Metanephros (tissue), 1 donor: ENCODE results near the gene SCO2. TPM values are rescaled to one million over a fixed set of nuclear protein-coding genes. Genes with fewer than 3 reads are reported as not detected.

Source experiments
- total RNA-seq: library from RNA; depleted of rRNA; stranded (reverse); fragments of >200 nt; gene quantifications from one replicate; pipeline ENCODE4 v1.2.3, GENCODE V29; 2014

Gene SCO2, protein sequence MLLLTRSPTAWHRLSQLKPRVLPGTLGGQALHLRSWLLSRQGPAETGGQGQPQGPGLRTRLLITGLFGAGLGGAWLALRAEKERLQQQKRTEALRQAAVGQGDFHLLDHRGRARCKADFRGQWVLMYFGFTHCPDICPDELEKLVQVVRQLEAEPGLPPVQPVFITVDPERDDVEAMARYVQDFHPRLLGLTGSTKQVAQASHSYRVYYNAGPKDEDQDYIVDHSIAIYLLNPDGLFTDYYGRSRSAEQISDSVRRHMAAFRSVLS
- total RNA-seq, result 0.47 TPM

DNA sequence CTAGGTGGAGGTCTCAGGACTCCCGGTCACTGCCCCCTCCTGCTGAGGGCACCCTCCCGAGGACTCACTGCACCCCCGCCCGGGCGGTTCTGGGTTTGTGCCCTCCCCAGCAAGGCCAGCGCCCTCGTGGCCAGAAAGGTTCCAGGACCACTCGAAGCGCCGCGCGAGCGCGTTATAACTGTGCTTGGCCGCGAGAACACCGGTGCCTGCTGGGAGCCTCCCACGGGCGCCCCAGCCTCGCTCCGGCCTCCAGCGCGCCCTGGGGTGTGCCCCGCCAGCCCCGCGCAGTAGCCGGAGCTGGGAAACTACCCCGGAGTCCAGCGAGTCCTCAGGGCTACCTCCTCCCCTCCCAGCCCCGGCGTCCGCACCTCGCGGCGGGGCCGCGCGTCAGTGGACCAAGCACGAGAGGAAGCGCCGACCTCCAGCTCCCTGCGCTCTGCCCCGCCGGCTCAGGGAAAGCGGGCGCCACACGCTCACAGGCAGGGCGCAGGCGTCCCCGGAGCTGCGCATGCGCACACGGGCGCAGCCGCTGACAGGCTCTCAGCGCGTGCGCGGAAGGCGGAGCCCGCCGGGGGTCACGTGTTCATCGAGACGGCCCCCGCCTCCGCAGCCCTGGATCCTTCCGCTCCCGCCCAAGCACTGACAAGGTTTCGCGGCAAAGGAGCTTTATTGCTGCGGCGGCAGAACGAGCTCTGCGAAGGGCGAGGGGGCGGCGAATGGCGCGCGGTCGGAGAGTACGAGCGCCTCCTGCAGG is at the start of gene SCO2:
Gene SCO2, minus strand, starts transcription at position 495 of the 754 bp plus-strand sequence. CDS start 1,187 bp downstream, outside the sequence.

DNA sequence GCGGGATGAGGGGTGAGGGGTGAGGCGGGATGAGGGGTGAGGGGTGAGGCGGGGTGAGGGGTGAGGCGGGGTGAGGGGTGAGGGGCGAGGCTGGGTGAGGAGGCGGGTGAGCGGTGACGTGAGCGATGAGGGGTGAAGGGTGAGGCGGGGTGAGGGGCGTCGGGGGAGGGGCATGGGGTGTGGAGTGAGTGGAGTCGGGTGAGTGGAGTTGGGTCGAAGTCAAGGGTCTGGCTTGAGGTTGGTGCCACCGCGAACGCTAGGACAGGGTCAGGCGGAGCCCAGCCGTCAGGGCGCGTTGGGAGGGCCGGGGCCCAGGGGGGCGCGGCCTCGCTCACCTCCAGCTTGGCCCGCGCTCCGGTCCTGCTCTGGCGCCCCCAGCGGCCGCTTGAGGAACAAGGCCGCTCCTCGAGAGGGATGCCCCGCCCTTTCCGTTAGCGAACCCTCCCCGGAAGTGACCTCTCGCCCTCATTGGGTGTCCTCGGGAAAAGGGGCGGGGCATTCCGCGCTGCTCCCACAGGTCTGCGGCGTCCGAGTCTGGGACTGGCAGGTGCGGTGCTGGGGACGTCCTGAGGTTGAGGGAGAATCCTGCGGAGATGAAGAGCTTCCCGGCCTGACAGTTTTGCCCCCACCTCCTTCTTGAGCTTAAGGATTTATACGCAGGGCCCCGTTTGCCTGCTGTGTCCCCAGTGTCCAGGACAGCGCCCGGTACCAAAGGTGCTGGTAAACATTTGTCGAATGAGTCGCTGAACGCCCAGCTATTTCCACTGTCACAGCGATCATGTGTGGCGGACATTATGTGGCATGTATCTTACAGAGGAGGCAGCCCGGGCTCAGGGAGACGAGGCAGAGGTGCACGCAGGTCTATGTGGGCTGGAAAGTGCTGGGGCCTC is 37.4 kb upstream of the SCO2 start, which contains the start of gene SYCE3:
Gene SYCE3, minus strand, starts transcription at position 397 of the 890 bp plus-strand sequence. CDS start 6,514 bp downstream, outside the sequence.

DNA sequence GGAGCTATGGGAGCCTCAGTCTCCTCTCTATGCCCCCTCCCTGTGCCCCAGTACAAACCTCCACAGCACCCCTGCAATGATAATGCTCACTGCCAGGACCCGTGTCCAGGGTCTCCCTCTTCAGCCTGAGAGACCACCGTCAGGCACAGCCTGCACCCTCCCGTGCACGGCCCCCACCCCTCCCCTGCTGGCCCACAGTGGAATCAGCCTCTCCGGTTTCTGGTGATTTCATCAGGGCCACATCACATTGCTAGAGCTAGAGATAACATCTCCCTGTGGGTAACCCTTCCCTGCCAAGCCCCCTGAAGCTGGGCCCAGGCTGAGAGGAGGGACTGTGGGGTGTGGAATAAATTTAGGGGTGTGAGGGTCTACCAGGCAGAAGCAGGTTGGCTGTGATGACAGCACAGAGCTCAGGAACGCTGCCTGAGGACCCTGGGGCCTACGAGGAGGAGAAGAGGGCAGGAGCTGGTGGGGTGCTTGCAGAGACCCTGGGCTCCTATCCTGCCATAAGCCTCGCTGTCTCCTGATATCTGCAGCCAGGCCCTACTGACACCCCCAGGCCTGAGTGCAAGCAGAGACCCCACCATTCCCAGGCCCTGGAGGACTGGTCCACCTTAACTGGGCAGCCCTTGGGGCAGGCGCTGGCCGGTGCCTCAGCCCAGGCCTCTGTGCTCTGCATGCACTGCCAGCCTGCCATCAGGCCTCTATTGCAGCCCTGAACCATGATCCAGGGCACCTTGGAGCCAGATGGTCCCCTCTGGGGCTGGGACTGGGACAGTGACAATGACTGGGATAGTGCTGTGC is 20.3 kb upstream of the SCO2 start, which contains the start of gene KLHDC7B:
Gene KLHDC7B, plus strand, starts transcription at position 378 of the 804 bp plus-strand sequence. Its CDS starts 345 bp downstream, at position 723.

DNA sequence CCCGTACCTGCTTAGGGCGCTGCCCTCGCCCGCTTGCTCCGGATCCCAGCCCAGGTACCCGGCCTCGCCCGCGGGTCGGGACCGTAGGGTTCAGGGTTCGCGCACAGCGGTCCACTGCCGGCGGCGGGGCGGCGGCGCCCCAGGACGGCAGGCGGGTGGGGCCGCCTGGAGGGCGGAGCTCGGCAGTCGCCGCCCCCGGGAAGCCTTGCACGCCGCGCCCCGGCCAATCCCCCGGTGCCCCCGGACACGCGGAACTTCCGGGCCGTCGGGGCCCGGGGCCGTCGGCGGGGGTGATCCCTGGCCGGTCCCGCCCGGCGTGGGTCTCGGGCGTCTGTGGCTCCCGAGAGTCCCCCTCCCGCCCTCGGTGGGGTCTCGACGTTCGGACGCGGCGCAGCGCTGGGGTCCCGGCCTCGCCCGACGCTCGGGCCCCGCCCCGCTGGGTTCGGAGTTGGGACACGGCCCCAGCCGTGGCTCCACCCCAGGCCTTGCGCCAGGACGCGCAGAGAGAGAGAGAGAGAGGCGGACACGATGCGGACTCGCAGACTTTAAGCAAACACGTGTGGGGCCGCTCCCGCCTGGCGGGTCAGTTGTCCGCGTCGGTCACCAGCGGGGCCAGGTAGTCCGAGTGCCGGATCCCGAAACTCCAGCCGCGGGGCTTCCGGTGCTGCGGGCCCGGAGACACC is 4.6 kb upstream of the SCO2 start, which contains the start of gene TYMP:
Gene TYMP, minus strand, starts transcription at position 116 of the 683 bp plus-strand sequence. CDS start 303 bp downstream, outside the sequence.

DNA sequence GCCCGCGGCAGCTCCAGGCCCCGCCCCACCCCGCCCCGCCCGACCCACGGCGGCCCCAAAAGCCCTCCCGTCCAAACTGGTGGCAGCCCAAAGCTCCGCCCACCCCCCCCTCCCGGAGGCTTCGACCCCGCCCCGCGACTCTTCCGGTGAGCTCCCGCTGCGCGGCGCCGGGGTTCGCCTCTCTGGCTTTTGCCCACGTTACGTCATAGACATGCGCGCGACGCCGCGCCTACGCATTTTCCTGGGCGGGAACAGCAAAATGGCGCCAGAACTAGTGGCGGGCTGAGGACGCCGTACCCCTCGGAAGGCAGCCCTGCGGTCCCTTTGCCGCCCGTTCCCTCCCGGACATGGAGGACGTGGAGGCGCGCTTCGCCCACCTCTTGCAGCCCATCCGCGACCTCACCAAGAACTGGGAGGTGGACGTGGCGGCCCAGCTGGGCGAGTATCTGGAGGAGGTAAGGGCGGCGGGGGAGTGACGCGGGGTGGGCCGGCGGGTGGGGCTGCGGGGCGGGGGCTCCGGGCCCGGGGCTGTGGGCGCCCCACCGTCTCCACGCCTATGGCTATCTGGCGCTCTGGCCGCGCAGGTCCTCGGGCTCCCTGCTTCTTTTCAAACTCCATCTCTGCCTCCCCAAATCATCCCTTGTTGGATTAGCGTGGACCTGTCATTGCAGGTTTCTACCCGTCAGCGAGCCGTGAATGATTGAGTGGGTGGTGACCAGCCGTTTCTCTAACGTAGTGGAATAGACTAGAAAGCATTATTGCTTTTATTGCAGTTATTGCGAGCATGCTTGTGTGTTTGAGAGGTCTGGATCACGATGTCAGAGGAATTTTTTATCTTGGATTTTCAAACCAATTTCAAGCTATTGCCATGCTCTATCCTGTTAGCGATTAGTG is 17.2 kb downstream of the SCO2 start, which contains the start of gene NCAPH2:
Gene NCAPH2, plus strand, starts transcription at position 234 of the 894 bp plus-strand sequence. Its CDS starts 114 bp downstream, at position 348.

DNA sequence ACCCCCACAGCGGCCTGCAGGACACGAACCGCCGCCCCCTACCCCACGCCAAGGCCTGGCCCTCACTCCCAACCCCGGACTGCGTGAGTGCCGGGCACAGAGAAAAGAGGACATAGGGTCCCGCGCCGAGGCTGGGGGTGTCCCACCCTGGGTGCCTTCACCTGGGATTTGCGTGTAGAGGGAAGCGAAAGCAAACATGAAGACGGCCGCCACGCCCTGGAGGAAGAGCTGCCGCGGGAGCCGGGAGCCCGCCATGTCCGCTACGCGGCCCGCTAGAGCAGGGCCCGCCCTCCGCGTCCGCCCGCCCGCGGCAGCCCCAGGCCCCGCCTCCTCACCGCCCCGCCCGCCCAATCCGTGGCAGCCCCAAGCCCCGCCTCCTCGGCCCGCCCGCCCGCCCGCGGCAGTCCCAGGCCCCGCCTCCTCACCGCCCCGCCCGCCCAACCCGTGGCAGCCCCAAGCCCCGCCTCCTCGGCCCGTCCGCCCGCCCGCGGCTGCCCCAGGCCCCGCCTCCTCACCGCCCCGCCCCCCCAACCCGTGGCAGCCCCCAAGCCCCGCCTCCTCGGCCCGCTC is 17.9 kb downstream of the SCO2 start, which contains the start of gene LMF2:
Gene LMF2, minus strand, starts transcription at position 282 of the 570 bp plus-strand sequence. Its CDS starts 27 bp downstream, at position 255.

DNA sequence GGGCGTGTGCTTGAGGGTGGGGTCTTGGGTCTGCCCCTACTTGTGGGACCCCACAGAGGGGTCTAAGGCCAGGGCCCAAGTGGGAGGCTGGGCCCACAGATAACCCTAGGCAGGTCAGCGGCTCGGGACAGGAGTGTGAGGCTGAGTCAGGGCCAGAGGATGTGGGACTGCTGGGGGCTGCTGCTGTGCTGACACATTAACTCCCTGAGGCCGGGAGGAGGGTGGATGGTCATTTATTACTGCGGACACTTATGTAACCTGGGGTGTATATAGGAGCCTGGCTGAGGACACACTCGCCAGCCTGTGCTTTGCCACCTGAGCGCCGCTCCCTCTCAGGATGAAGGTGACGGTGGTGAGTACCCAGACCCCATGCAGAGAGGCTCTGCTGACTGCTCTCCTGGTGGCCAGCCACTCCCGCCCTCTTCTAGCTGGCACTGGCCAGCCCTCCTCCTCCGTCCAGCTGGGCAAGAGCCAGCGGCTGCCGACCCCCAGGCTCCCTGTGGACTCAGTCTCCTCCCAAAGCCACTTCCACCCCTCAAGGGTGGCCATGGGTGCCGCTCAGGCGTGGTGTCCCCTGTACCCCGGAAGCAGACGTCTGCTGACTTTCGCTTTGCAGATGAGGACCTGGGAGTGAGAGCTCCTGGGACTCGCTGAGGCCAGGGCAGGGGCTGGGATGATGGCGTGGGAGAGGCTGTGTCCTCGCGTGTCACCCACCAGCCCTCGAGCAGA is 38.7 kb downstream of the SCO2 start, which contains the start of gene MIOX:
Gene MIOX, plus strand, starts transcription at position 299 of the 729 bp plus-strand sequence. Its CDS starts 39 bp downstream, at position 338.

DNA sequence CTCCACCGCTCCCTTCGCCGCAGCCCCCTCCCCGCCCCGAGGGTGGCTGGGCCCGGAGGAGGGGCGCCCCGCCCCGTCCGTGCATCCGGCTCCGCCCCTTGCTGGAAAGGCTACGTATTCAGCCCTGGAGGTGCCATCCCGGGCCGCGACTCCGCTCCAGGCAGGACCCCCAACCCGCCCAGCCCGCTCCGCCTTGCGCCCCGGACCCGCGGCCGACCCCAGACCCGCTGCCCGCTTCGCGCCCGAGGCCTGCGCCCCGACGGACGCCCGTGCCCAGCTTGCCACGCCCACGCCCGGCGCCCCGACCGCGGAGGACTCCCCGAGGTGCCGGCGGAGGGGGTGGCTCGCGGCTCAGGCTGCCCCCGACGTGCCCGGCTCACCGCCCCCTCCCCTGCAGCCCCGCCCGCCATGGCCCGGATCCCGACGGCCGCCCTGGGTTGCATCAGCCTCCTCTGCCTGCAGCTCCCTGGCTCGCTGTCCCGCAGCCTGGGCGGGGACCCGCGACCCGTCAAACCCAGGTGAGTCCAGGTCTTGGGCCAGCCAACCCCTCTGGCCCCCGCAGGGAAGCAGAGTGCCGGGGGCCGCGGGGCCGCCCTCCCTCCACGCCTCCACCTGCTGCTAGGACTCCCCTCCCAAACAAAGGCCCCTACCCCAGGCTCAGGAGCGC is 43.8 kb downstream of the SCO2 start, which contains the start of gene ADM2:
Gene ADM2, plus strand, starts transcription at position 104 of the 667 bp plus-strand sequence. Its CDS starts 305 bp downstream, at position 409.

DNA sequence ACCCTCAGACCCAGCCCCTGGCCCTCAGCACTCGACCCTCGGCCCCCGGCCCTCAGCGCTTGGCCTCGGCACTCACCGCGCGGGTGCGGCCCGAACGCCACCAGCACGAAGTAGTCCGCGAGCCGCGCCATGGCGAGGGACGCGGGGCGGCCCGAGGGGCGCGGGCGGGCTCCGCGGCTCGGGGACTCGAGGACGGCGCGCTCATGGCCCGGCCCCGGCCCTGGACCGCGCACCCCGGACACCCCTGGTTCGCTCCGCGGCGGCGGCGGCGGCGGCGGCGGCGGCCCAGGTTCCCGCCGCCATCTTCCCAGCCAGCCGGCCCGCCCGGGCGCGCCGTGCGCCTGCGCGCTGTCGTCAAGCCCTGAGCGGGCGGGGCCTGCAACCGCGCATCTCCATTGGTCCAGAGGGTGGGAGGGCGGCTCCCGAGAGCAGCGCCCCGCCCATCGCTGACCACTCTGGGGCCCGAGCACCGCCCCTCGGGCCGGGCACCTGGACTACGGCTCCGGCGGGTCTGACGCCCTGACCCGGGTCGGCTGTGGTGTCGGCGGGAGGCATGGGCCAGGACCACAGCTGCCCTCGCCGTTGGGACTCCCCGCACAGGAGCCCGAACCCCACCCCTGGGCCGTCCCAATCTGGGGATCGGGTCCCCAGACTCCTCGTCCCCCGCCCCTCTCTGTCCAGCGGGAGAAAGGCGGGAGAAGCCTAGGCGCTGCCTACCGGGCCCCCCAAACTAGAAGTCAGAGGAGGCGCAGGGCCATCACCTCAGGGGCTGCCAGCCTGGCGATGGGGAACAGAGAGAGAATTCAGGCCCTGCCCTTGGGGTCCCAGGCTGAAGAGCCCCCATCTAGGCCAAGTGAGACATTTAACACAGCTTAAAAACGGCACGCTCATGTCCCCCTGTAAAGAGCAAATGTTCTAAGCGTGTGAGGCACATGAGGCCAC is 50.4 kb downstream of the SCO2 start, which contains the start of gene SBF1:
Gene SBF1, minus strand, starts transcription at position 326 of the 942 bp plus-strand sequence. Its CDS starts 195 bp downstream, at position 131.

Other genes with a start within 250 kb of the SCO2 start
- gene PLXNB2, start 218.0 kb downstream of the SCO2 start, total RNA-seq, result 302 TPM
- 10.0 TPM for gene DENND6B, start 198.6 kb downstream of the SCO2 start, total RNA-seq
- 58.2 TPM for gene PPP6R2, start 182.3 kb downstream of the SCO2 start, total RNA-seq
- gene SBF1, start 50.6 kb downstream of the SCO2 start, total RNA-seq, result 56.7 TPM
- 2.2 TPM for gene ADM2, start 44.1 kb downstream of the SCO2 start, total RNA-seq
- gene MIOX, start 38.7 kb downstream of the SCO2 start, total RNA-seq, result 5.4 TPM
- gene LMF2, start 17.9 kb downstream of the SCO2 start, total RNA-seq, result 48.6 TPM
- gene NCAPH2, start 17.4 kb downstream of the SCO2 start, total RNA-seq, result 36.1 TPM
- 11.6 TPM for gene TYMP, start 4.4 kb upstream of the SCO2 start, total RNA-seq
- gene KLHDC7B, start 20.3 kb upstream of the SCO2 start, total RNA-seq, result 0.18 TPM
- 0.58 TPM for gene SYCE3, start 37.3 kb upstream of the SCO2 start, total RNA-seq
- gene CPT1B, start 52.8 kb upstream of the SCO2 start, total RNA-seq, result 20.6 TPM
- gene CHKB, start 57.3 kb upstream of the SCO2 start, total RNA-seq, result 70.8 TPM
- gene MAPK8IP2, start 75.2 kb upstream of the SCO2 start, total RNA-seq, result 1.8 TPM
- 17.6 TPM for gene ARSA, start 102.6 kb upstream of the SCO2 start, total RNA-seq
- gene SHANK3, start 147.2 kb upstream of the SCO2 start, total RNA-seq, result 23.5 TPM
- gene ACR, start 212.6 kb upstream of the SCO2 start, total RNA-seq, result 0.18 TPM